NCI-H1436 treated with DMSO at 0.1 percent for 48 hours (cell line): Measurements from ENCODE around the gene GPX5.

ENCODE experiments used
- DNase-seq: peaks from one replicate; lab custom pipeline; 2025; lab: John Stamatoyannopoulos, UW

Gene GPX5

GRCh38 chr6:28558629-28559028, 32.9 kb downstream of the GPX5 start:
- DNase-seq, result no peak

GRCh38 chr6:28563430-28564095, 37.9 kb downstream of the GPX5 start:
- no peak for DNase-seq

- DNase-seq, result no peak
Observed at GRCh38 chr6:28565823-28566526, 40.3 kb downstream of the GPX5 start.

- no peak for DNase-seq
Observed at GRCh38 chr6:28566527-28567252, 41.0 kb downstream of the GPX5 start.

GRCh38 chr6:28567506-28567905, 41.8 kb downstream of the GPX5 start:
- DNase-seq, result no peak

- no peak for DNase-seq
Observed at GRCh38 chr6:28568515-28569108, 42.9 kb downstream of the GPX5 start.

- DNase-seq, result no peak
Observed at GRCh38 chr6:28569748-28570147, 44.1 kb downstream of the GPX5 start.

- no peak for DNase-seq
Observed at GRCh38 chr6:28580475-28580874, 54.8 kb downstream of the GPX5 start.

GRCh38 chr6:28583463-28583862, 57.8 kb downstream of the GPX5 start:
- no peak for DNase-seq
